ENCODE measurements around the gene TMEM86B. TPM values are rescaled to one million over a fixed set of nuclear protein-coding genes. Genes with fewer than 3 reads are reported as not detected.

TMEM86B gene
- total and polyA plus RNA-seq, 2 experiments from 2014 or later = 1.1 to 3.2 TPM

- TF ChIP-seq ZNF331 (CRISPR knock-in tag; IDR thresholded peaks at IDR 0.05; ENCODE audit: low read depth) (no peak), CTCF (conservative IDR thresholded peaks at IDR 0.05; ENCODE audit: low read depth in 2 of 2) (no peak), NANOG (IDR thresholded peaks at IDR 0.05; ENCODE audit: borderline replicate concordance) (no peak), CREB1 (CRISPR knock-in tag; IDR thresholded peaks at IDR 0.05; ENCODE audit: low read depth) (no peak), JUNB (IDR thresholded peaks at IDR 0.05; ENCODE audit: unreplicated experiment) (no peak), POLR2AphosphoS5 (IDR thresholded peaks at IDR 0.05; ENCODE audit: low read depth) (no peak), EZH2 (IDR thresholded peaks at IDR 0.05; ENCODE audit: low read depth, unreplicated experiment) (no peak), REST (IDR thresholded peaks at IDR 0.05; ENCODE audit: unreplicated experiment) (no peak), STAT1 (IDR thresholded peaks at IDR 0.05; ENCODE audit: unreplicated experiment) (no peak), EZH2phosphoT487 (IDR thresholded peaks at IDR 0.05; ENCODE audit: unreplicated experiment) (no peak)
- Histone ChIP-seq H3K79me2 (replicated peaks; ENCODE audit: insufficient read depth) (peaks cover 75% of the 10 kb centered on the region), H2AFZ (no peak overlapping the region), H3K9me2 (ENCODE audit: insufficient read depth) (no peaks in the 10 kb centered on the region), H3K27ac (ENCODE audit: low read depth) (no peak overlapping the region), H3K4me3 (no peak overlapping the region), H3K27me3 (ENCODE audit: insufficient read depth) (no peaks in the 10 kb centered on the region), H3K4me1 (ENCODE audit: insufficient read depth) (peaks cover 15% of the 10 kb centered on the region), H3F3A (replicated peaks; ENCODE audit: low read depth) (0 out of 2 replicates have a peak, but pooled peaks cover 2% of the 10 kb centered on the region), H3K36me3 (ENCODE audit: insufficient read depth) (no peaks in the 10 kb centered on the region), H3K4me2 (no peak overlapping the region), H4K20me1 (replicated peaks; ENCODE audit: insufficient read depth) (peaks cover 20% of the 10 kb centered on the region)
- H3K36me3 Mint-ChIP-seq (ENCODE audit: low read depth) = peaks cover 5% of the 10 kb centered on the region; the same call in 2 of the 3 replicates
- H3K4me3 Mint-ChIP-seq = no peak overlapping the region
- peaks cover 14% of the 10 kb centered on the region for H3K27me3 Mint-ChIP-seq (ENCODE audit: insufficient read depth, low read depth, poor library complexity)
- H3K4me1 Mint-ChIP-seq = peaks cover 23% of the 10 kb centered on the region
- no peak overlapping the region for H3K27ac Mint-ChIP-seq
- no peaks in the 10 kb centered on the region for H3K9me3 Mint-ChIP-seq
- no peak for DNase-seq (ENCODE audit: low spot score)
- no peak for ATAC-seq
Measured at GRCh38 chr19:55249841-55250240, 21.3 kb upstream of the TMEM86B start.

- Histone ChIP-seq H3K36me3 (ENCODE audit: insufficient read depth) (no peaks in the 10 kb centered on the region), H3K9me2 (ENCODE audit: insufficient read depth) (no peaks in the 10 kb centered on the region), H2AFZ (no peak overlapping the region), H3K27ac (ENCODE audit: low read depth) (no peak overlapping the region), H3K79me2 (replicated peaks; ENCODE audit: insufficient read depth) (peaks cover 64% of the 10 kb centered on the region), H3K4me3 (no peak overlapping the region), H3K27me3 (ENCODE audit: insufficient read depth) (no peaks in the 10 kb centered on the region), H3F3A (replicated peaks; ENCODE audit: low read depth) (0 out of 2 replicates have a peak, but pooled peaks cover 2% of the 10 kb centered on the region), H4K20me1 (replicated peaks; ENCODE audit: insufficient read depth) (peaks cover 9% of the 10 kb centered on the region), H3K4me1 (ENCODE audit: insufficient read depth) (peaks cover 5% of the 10 kb centered on the region; the same call in 1 of the 2 replicates), H3K4me2 (no peak overlapping the region)
- DNase-seq (ENCODE audit: low spot score) (no peak), ATAC-seq (no peak)
- peaks cover 12% of the 10 kb centered on the region for H3K4me1 Mint-ChIP-seq
- H3K4me3 Mint-ChIP-seq = no peak overlapping the region
- peaks cover 14% of the 10 kb centered on the region for H3K27me3 Mint-ChIP-seq (ENCODE audit: insufficient read depth, low read depth, poor library complexity)
- H3K27ac Mint-ChIP-seq = no peak overlapping the region; the same call in 1 of the 2 replicates
- H3K9me3 Mint-ChIP-seq = no peaks in the 10 kb centered on the region
- H3K36me3 Mint-ChIP-seq (ENCODE audit: low read depth) = peaks cover 15% of the 10 kb centered on the region; the same call in 2 of the 3 replicates
- no peak for TF ChIP-seq ZNF331 (CRISPR knock-in tag; IDR thresholded peaks at IDR 0.05; ENCODE audit: low read depth)
- no peak for TF ChIP-seq JUNB (IDR thresholded peaks at IDR 0.05; ENCODE audit: unreplicated experiment)
- no peak for TF ChIP-seq ZNF462 (CRISPR knock-in tag; IDR thresholded peaks at IDR 0.05)
- TF ChIP-seq POLR2AphosphoS5 (IDR thresholded peaks at IDR 0.05; ENCODE audit: low read depth) = no peak
Measured at GRCh38 chr19:55248704-55249103, 20.1 kb upstream of the TMEM86B start.

Data from GM23338 (cell line).